Esophagus muscularis mucosa (tissue), 3 donors: ENCODE data around the gene MGME1.

Experiments used
- CTCF ChIP-seq, 3 experiments: fragments of 200-600 bp in 2 of 3; fragments of 450-650 bp in 1 of 3; sonication (generic) in 2 of 3; IDR thresholded peaks; one replicate each; pipeline ENCODE4 v1.5.1; 2017 to 2019; ENCODE audit warnings: antibody characterized with exemption in 3 of 3, mild to moderate bottlenecking in 2 of 3, moderate library complexity in 1 of 3
- POLR2A ChIP-seq: fragments of 450-650 bp; IDR thresholded peaks from one replicate; pipeline ENCODE4 v1.6.1; 2017; ENCODE audit warnings: antibody characterized with exemption, moderate library complexity, mild to moderate bottlenecking, low read depth

DNA sequence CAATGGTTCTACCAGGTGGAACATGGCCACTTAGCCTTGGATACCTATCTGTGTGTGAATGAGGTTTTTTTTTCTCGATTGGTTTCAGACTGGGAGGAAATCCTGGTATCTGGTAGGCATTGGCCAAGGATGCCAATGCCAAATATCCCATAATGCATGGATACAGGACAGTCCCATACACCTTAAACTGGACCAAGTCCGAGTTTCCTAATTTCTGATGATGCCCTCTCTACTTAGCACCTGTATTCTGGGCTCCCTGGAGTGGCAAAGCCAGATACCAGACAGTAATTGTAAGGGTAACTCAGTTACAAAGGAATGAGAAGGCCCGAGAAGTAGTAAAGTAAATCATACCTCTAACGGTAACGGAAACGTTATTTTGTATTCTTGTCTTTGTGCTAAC lies 18.1 kb upstream of the MGME1 start:
- TF ChIP-seq POLR2A (no peak), CTCF (IDR thresholded peaks at IDR 0.05) (no peak)
